GM18951 (cell line): ENCODE measurements around the gene RAB38.

Experiments used
- POLR2A ChIP-seq: IDR thresholded peaks from 4 replicates; pipeline ENCODE4 v1.6.1; 2011; ENCODE audit warnings: mild to moderate bottlenecking; ENCODE audit not compliant: insufficient read length, insufficient read depth; ENCODE audit errors: extremely low read depth
- in situ Hi-C: fragments of 300-500 bp; cut with MboI; formaldehyde crosslinking; loops from one replicate; pipeline ENCODE4 v1.12.0; 2022; ENCODE audit warnings: low sequenced_read_pairs, mixed read lengths, inconsistent platforms; ENCODE audit not compliant: unreplicated experiment

RAB38 gene

DNA sequence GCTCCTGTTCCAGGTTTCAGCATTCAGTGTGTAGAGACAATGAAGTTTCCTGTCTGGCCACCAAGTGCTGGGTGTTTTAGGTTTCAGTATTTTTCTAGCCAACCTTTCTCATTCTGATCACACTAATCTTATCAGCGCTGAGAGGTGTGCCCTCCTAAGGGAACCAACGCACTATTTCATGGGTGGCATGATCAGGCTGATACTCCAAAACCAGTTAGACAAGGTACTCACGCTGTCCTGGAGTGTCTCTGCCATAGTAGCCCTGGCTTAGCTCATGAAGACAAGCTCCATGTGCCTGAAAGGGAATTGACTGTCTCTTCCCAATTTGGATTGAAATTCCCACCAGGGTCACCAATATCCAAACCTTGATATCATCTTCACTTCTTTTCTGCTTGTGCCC lies 8.0 kb upstream of the RAB38 start:
- no peak for TF ChIP-seq POLR2A
- in situ Hi-C loops: no loop called here

DNA sequence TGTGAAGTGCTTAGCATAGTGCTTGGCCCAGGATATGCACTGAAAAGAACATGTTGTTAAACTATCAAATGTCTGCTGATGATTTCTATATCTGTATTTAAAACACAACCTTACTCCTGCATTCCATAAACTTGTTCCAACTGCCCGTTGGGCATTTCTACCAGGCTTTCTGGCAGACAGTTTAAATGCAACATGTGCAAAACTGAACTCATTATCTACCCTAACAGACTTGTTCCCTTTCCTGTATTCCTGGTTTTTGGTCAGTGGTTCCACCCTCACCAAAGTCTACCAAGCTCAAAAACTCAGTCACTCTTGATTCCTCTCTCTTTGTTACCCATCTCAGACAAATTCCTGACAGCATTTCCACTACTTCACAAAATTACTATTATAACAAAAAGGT lies 6.5 kb upstream of the RAB38 start:
- no peak for TF ChIP-seq POLR2A
- in situ Hi-C loops: no loop called here

- in situ Hi-C loops: no loop called here
- no peak for TF ChIP-seq POLR2A
Measured at GRCh38 chr11:88179971-88180629, 4.9 kb upstream of the RAB38 start.

DNA sequence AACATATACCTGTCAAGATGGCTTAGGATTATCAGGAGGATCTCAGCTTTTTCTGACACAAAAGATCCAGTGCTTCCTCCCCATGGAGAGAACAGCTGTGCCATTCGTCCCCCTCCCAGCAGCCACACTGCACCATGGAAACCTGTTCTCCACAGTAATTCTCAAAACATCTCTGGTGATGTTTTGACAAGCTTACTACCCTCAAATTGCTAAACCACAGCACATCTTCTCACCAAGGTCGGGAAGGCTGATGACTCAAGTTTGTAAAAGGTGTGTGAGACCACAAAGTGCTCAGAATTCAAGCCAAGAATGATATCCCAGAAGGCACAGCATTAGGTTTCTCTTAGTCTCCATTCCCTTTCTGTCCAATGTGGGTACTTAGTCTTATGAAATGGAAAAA lies 3.9 kb upstream of the RAB38 start:
- in situ Hi-C loops: no loop called here

GRCh38 chr11:88178191-88178590 lies 2.9 kb upstream of the RAB38 start:
- TF ChIP-seq POLR2A: no peak
- in situ Hi-C loops: no loop called here

More for the DNA sequence above, 3.9 kb upstream of the RAB38 start:
- no peak for TF ChIP-seq POLR2A

- no peak for TF ChIP-seq POLR2A
- in situ Hi-C loops: no loop called here
Measured at GRCh38 chr11:88175569-88176075, 379 bp upstream of the RAB38 start.

- no peak for TF ChIP-seq POLR2A
- in situ Hi-C loops: no loop called here
Measured at GRCh38 chr11:88173956-88174355, 1.3 kb downstream of the RAB38 start.

- no peak for TF ChIP-seq POLR2A
- in situ Hi-C loops: no loop called here
Measured at GRCh38 chr11:88171982-88172381, 3.3 kb downstream of the RAB38 start.

- in situ Hi-C loops: no loop called here
- TF ChIP-seq POLR2A: no peak
Measured at GRCh38 chr11:88170673-88171072, 4.6 kb downstream of the RAB38 start.

- in situ Hi-C loops: no loop called here
- TF ChIP-seq POLR2A: no peak
Measured at GRCh38 chr11:88169881-88170280, 5.4 kb downstream of the RAB38 start.

GRCh38 chr11:88169471-88169870 lies 5.8 kb downstream of the RAB38 start:
- no peak for TF ChIP-seq POLR2A
- in situ Hi-C loops: no loop called here

DNA sequence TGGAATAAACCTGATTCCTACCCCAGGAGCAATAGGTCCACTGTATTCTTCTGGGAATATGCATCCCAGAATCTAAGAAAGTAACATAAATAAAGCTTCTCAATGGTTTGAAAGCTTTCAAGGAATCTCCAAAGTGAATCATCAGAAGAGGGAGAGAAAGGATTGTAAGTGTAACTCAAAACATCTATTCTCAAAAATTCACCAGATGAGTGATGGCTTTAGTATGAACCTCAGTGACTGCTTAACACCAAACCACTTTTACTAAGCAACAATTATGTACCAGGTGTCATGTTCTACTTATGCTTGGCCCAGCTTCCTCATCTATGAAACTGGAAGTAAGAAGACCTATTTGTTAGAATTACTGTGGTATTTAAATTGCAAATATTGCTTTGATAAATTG lies 7.4 kb downstream of the RAB38 start:
- in situ Hi-C loops: no loop called here
- no peak for TF ChIP-seq POLR2A

- no peak for TF ChIP-seq POLR2A
- in situ Hi-C loops: no loop called here
Measured at GRCh38 chr11:88164806-88165585, 10.2 kb downstream of the RAB38 start.

GRCh38 chr11:88164320-88164719 lies 10.9 kb downstream of the RAB38 start:
- TF ChIP-seq POLR2A: no peak
- in situ Hi-C loops: no loop called here
